Dendritic cell treated with granulocyte-macrophage colony-stimulating factor and Interleukin-4, amounts not matched to agents 40 ng/mL and 50 ng/mL, for 4 days (primary cell): ENCODE results near the gene ZACN.

ENCODE experiments used
- H3K27ac Mint-ChIP-seq: one replicate; pipeline ENCODE4 v1.8.0; 2022; ENCODE audit warnings: mild to moderate bottlenecking, mixed read lengths
- H3K27me3 Mint-ChIP-seq: one replicate; pipeline ENCODE4 v1.8.0; 2022; ENCODE audit warnings: mild to moderate bottlenecking, mixed read lengths
- H3K36me3 Mint-ChIP-seq: one replicate; pipeline ENCODE4 v1.8.0; 2022; ENCODE audit warnings: low read depth, mixed read lengths
- H3K4me1 Mint-ChIP-seq: one replicate; pipeline ENCODE4 v1.8.0; 2022; ENCODE audit warnings: low read depth, mixed read lengths
- H3K4me3 Mint-ChIP-seq: one replicate; pipeline ENCODE4 v1.8.0; 2022; ENCODE audit warnings: mild to moderate bottlenecking, moderate library complexity, mixed read lengths
- H3K9me3 Mint-ChIP-seq: one replicate; pipeline ENCODE4 v1.8.0; 2022; ENCODE audit warnings: mixed read lengths
- intact Hi-C: fragments of 100-400 bp; cut with micrococcal nuclease; formaldehyde crosslinking; loops from one replicate; pipeline ENCODE4 v1.15.0; 2022

The ZACN gene

DNA sequence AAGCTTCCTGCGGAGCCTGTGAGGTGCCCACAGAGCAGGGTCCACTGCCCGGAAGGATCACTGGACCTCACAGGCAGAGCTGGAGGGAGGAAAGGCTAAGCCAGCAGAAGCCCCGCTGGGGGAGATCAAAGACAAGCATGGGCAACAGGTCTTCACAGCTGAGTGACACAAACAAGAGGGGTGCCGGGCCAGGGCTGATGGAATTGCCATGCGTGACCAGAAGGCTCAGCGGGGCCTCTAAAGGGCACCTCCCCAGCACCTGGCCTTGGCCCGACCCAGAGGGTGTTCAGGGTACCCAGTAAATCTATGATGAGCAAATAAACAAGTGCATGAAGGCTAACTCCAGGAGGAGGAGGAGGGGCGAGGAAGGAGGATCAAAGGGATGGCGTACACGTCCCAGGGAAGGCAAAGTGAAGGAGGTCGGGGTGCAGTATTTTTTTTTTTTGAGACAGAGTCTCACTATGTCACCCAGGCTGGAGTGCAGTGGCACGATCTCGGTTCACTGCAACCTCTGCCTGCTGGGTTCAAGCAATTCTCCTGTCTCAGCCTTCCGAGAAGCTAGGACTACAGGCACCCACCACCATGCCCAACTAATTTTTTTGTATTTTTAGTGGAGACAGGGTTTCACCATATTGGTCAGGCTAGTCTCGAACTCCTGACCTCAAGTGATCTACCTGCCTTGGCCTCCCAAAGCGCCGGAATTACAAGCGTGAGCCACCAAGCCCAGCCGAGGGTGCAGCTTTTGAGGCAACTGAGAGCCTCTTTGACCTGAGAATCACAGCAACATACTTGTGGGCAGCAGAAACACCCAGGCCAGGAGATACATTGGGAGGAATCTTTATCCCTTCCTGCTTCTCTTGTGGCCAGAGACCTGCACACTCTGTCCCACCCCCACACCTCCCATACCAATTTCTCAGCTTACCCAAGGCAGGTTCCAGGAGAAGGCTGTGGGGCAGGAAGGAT lies 40.7 kb downstream of the ZACN start:
- no peak overlapping the region for H3K4me3 Mint-ChIP-seq
- intact Hi-C loops = loop anchor here (2.0 kb wide), 1 partner anchor 63 kb away; no protein-coding TSS in a partner anchor
- no peaks in the 10 kb centered on the region for H3K9me3 Mint-ChIP-seq
- H3K27me3 Mint-ChIP-seq = peaks cover 41% of the 10 kb centered on the region
- H3K4me1 Mint-ChIP-seq = peaks cover 14% of the 10 kb centered on the region
- H3K27ac Mint-ChIP-seq = peak overlapping the region; percentile 2
- no peaks in the 10 kb centered on the region for H3K36me3 Mint-ChIP-seq

DNA sequence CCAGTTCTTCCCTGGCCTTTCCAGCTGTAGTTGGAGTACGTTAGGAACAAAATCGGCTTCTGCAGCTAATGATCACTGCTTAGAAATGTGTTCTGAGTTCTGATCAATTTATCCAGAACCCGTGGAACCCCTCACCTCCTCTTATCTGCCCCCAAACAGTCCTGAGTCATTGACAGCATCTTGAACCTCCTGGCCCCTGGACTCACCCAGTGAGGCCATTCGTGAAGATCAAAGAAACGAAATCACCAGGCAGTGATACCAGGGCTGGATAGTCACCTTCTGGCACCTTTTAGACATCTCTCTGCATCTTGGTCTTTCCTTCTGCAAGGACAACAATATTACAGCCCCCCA lies 41.7 kb downstream of the ZACN start:
- Mint-ChIP-seq H3K36me3 (no peaks in the 10 kb centered on the region), H3K4me3 (no peak overlapping the region), H3K27ac (no peak overlapping the region), H3K27me3 (peaks cover 40% of the 10 kb centered on the region), H3K4me1 (peaks cover 14% of the 10 kb centered on the region), H3K9me3 (no peaks in the 10 kb centered on the region)
- intact Hi-C loops = loop anchor here (1.0 to 2.0 kb wide), 2 partner anchors 62 to 159 kb away; no protein-coding TSS in a partner anchor

DNA sequence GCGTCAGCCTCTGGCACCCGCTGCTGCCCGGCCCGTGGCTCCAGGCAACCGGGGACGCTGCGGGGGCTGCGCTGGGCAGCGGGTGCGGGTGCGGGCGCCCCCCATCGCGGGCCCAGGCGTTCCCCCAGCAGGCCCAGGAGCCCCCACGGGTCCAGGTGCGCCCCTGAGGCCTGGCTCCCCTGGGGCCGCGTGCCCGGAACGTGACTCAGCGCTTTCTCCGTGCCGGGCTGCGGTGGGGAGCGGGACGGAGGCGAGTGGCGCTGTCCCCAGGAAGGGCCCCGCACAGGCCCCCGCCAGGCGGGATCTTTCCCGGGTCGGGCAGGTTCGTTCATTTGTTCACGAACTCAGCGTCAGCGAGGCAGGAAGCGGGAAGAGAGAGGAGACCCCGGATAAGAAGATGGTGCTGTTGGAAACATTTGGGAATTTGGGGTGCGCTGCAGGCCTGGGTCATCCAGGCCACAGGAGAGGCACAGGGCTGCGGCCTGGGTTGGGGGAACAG lies 43.0 kb downstream of the ZACN start:
- Mint-ChIP-seq H3K9me3 (no peaks in the 10 kb centered on the region), H3K27ac (peak overlapping the region; percentile 37), H3K27me3 (peaks cover 44% of the 10 kb centered on the region), H3K4me1 (peaks cover 14% of the 10 kb centered on the region), H3K4me3 (peak overlapping the region; percentile 55), H3K36me3 (no peaks in the 10 kb centered on the region)
- intact Hi-C loops = loop anchor here (1.0 to 2.0 kb wide), 2 partner anchors 61 to 157 kb away; no protein-coding TSS in a partner anchor

DNA sequence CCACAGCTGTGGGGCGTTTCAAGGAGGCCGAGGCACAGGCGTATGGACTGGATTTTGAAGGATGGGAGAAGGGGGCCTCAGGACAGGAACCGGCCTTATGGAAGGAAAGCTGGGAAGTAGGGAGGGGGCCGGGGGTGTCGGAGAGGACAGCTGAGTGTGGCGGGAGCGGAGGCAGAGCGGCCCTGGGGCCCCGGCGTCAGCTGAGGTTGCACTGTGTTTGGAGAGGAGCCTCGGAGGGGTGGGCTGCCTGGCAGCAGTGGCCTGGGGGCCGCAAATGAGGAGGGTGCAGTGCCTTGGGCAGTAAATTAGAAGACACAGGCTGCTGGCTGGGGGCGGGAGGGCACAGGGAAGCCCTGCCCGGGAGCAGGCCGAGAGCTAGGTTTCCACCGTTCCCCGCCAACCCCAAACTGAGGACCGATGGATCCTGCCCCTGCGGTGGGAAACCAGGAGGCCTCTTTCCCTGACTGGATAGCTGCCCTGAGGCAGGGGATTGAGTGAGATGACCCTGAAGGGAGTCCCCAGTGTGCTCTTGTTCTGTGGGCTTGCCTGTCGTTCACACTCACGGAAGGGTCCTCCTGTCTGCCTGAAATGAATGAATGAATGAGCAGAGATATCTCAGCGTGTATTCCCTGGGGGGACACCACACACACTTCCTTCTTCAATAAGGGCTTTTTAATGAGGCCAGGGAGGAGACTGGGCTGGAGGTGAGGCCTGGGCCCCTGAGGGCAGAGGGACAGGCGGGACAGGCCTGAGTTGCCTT lies 43.6 kb downstream of the ZACN start:
- H3K4me3 Mint-ChIP-seq = peak overlapping the region; percentile 33
- no peaks in the 10 kb centered on the region for H3K36me3 Mint-ChIP-seq
- H3K27me3 Mint-ChIP-seq = peaks cover 46% of the 10 kb centered on the region
- peaks cover 14% of the 10 kb centered on the region for H3K4me1 Mint-ChIP-seq
- H3K27ac Mint-ChIP-seq = peak overlapping the region; percentile 37
- intact Hi-C loops = no loop called here
- no peaks in the 10 kb centered on the region for H3K9me3 Mint-ChIP-seq

DNA sequence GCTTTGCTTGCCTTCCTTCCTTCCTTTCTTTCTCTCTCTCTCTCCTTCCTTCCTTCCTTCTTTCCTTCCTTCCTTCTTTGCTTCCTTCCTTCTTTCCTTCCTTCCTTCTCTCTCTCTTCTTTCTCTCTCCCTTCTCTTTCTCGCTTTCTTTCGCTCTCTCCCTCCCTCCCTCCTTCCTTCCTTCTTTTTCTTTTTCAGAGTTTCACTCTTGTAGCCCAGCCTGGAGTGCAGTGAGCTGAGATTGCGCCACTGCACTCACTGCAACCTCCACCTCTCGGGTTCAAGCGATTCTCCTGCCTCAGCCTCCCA lies 44.2 kb downstream of the ZACN start:
- H3K27me3 Mint-ChIP-seq = peaks cover 46% of the 10 kb centered on the region
- intact Hi-C loops = no loop called here
- no peaks in the 10 kb centered on the region for H3K36me3 Mint-ChIP-seq
- H3K4me3 Mint-ChIP-seq = no peak overlapping the region
- no peak overlapping the region for H3K27ac Mint-ChIP-seq
- H3K9me3 Mint-ChIP-seq = no peaks in the 10 kb centered on the region
- H3K4me1 Mint-ChIP-seq = peaks cover 14% of the 10 kb centered on the region

DNA sequence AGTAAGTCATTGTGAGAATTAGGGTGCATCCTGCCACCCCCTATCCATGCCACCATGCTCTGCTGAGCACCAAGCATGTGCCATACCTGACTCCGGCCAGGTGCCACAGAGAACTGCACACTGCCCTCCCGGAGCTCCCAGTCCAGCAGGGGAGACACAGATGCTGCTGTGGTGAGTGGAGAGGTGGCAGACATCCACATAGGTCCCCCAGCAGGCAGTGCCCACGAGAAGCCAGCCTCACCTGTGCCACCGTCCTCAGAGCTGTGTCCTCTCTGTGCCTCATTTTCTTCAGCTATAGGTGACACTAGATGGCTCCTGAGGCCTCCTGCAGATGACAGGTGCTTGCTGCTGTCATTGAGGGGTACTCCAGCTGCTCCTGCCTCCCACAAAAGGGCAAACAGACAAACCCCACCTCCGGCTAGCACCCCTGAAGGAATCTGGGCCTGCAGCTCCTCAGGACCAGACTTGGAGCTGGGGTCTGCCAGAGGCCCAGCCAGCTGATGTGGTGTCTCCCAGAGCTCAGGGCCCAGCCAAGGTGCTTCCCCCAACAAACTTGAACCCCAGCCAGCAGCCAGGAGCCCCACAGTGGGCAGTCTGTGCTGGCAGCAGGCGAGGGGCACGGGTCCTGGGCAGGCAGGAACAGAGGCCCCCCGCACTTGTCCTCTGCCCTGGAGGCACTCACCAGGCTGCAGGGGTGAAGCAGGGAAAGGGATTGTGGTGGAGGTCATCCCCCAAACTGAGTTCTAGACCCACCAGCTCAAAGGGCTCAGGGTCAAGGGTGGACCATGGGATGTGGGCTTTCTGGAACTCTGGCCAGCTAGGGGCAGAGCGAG lies 45.0 kb downstream of the ZACN start:
- peaks cover 14% of the 10 kb centered on the region for H3K4me1 Mint-ChIP-seq
- H3K27me3 Mint-ChIP-seq = peaks cover 44% of the 10 kb centered on the region
- no peak overlapping the region for H3K4me3 Mint-ChIP-seq
- intact Hi-C loops = no loop called here
- H3K9me3 Mint-ChIP-seq = no peaks in the 10 kb centered on the region
- H3K36me3 Mint-ChIP-seq = no peaks in the 10 kb centered on the region
- H3K27ac Mint-ChIP-seq = no peak overlapping the region

DNA sequence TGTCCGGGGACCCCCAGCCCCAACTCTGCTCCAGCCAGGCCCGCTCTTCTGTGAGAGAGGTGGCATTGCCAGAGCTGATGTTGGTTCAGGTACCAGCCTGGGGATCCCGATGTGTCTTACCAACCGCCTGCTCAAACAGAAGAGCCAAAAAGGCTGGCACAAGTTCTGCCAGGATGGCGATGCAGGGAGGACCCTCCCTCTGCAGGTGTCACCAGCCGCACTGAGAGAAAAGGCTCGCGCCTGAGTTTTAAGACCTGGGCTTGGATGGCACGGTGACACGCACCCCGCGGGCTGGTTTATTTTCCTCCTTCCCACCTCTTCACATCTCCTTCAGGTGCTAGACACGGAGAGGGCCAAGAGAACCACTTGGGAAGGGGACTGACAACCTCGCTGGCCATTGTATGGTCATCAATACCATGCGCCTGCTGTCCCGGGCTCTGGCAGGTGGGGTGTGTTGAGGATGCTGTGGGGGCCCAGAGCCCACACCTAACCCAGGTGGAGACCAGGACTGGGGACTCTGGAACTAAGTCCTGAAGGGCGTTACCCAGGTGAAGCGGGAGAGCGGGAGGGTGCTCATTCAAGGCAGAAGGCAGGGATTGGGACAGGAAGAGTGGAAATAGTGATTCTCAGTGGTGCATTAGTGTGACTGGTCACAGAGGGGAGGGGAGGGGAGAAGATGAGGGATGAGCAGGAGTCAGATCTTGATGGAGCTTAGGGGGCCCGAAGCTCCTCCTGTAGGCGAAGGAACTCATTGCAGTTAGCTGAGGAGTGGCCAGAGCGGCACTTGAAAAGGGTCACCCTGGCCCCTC lies 45.8 kb downstream of the ZACN start:
- no peaks in the 10 kb centered on the region for H3K9me3 Mint-ChIP-seq
- intact Hi-C loops = no loop called here
- H3K27ac Mint-ChIP-seq = no peak overlapping the region
- H3K4me3 Mint-ChIP-seq = no peak overlapping the region
- H3K4me1 Mint-ChIP-seq = peaks cover 14% of the 10 kb centered on the region
- H3K27me3 Mint-ChIP-seq = peaks cover 36% of the 10 kb centered on the region
- H3K36me3 Mint-ChIP-seq = no peaks in the 10 kb centered on the region

DNA sequence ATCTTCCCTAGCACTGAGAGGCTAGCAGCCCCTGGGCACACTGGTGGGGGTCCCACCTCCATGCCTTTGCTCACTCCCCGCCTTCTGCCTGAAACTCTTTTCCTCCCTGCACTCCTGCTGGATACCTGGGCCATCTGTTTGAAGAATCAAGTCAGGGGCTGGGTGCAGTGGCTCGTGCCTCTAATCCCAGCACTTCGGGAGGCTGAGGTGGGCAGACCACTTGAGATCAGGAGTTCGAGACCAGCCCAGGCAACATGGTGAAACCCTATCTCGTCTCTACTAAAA lies 46.4 kb downstream of the ZACN start:
- peaks cover 15% of the 10 kb centered on the region for H3K4me1 Mint-ChIP-seq
- intact Hi-C loops = no loop called here

DNA sequence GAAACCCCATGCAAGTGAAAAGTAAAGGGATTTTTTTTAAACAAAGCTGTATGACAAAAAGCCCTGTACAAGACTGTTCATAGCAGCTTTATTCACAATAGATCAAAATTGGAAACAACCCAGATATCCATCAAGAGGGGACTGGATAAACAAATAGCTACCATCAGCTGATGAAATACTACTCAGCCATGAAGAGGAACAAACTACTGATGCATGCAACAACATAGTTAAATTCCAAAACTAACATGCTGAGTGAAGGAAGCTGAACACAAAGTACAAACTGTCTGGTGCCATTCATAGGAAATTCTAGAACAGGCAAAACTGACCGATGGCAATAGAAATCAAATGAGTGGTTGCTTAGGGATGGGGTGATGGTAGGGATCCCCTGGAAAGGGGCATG lies 46.9 kb downstream of the ZACN start:
- Mint-ChIP-seq H3K36me3 (no peaks in the 10 kb centered on the region), H3K27me3 (peaks cover 33% of the 10 kb centered on the region), H3K4me3 (no peak overlapping the region), H3K4me1 (peaks cover 21% of the 10 kb centered on the region), H3K27ac (no peak overlapping the region), H3K9me3 (no peaks in the 10 kb centered on the region)
- intact Hi-C loops = no loop called here

More for the DNA sequence above, 46.4 kb downstream of the ZACN start:
- Mint-ChIP-seq H3K9me3 (no peaks in the 10 kb centered on the region), H3K36me3 (no peaks in the 10 kb centered on the region), H3K27me3 (peaks cover 33% of the 10 kb centered on the region), H3K27ac (no peak overlapping the region), H3K4me3 (no peak overlapping the region)

DNA sequence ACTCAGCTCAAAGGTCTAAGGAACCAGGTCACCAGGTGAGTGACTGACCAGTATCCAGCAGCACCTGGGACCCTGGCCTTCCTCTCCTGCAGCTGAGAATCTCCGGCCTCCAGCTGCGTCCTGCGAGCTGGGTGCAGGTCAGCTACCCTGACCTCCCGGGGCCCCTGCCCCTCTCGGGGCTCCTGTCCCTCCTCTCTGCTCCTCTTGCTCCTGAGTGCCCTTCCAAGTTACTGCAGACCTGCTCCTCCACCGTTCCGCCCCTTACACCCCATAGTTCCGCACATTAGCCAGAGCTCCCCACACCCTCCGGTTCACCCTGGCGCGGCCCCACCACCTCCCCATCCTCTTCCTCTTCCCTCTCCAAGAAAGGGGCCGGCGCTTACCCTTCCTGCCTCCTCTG lies 51.5 kb downstream of the ZACN start:
- H3K9me3 Mint-ChIP-seq = no peaks in the 10 kb centered on the region
- peaks cover 21% of the 10 kb centered on the region for H3K27me3 Mint-ChIP-seq
- no peak overlapping the region for H3K4me3 Mint-ChIP-seq
- peaks cover 8% of the 10 kb centered on the region for H3K4me1 Mint-ChIP-seq
- H3K27ac Mint-ChIP-seq = no peak overlapping the region
- intact Hi-C loops = no loop called here
- no peaks in the 10 kb centered on the region for H3K36me3 Mint-ChIP-seq

DNA sequence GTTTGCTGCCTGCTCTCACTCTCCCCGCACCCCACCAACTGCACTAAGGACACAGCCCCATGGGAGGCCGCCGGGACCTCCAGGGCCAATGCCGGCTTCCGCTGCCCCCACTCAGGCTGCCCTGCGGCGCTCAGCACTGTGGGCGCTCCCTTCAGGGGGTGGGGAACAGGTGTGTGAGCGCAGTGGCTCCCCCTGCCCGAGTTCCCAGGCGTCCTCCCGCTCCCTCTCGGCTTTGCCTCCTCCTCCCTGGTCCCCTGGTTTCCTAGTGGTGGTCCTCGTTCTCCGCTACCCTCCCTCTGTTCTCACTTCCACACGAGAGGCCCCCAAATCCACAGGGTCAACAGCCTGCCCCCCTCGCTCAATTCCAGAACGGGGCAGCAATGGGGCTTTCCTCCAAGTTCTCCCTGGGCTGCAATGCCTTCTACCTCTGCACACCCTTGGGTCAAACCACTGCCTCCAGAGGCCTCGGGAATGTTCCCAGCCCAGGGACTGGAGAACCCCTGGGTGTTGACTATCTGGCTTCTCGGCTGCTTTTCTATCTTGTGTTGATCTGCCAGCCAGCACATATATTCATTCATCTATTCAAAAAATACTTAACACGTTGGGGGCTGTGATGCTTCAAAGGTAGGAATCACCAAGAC lies 52.2 kb downstream of the ZACN start:
- peaks cover 8% of the 10 kb centered on the region for H3K4me1 Mint-ChIP-seq
- H3K9me3 Mint-ChIP-seq = no peaks in the 10 kb centered on the region
- H3K36me3 Mint-ChIP-seq = no peaks in the 10 kb centered on the region
- H3K4me3 Mint-ChIP-seq = no peak overlapping the region
- intact Hi-C loops = no loop called here
- H3K27ac Mint-ChIP-seq = no peak overlapping the region
- peaks cover 21% of the 10 kb centered on the region for H3K27me3 Mint-ChIP-seq

DNA sequence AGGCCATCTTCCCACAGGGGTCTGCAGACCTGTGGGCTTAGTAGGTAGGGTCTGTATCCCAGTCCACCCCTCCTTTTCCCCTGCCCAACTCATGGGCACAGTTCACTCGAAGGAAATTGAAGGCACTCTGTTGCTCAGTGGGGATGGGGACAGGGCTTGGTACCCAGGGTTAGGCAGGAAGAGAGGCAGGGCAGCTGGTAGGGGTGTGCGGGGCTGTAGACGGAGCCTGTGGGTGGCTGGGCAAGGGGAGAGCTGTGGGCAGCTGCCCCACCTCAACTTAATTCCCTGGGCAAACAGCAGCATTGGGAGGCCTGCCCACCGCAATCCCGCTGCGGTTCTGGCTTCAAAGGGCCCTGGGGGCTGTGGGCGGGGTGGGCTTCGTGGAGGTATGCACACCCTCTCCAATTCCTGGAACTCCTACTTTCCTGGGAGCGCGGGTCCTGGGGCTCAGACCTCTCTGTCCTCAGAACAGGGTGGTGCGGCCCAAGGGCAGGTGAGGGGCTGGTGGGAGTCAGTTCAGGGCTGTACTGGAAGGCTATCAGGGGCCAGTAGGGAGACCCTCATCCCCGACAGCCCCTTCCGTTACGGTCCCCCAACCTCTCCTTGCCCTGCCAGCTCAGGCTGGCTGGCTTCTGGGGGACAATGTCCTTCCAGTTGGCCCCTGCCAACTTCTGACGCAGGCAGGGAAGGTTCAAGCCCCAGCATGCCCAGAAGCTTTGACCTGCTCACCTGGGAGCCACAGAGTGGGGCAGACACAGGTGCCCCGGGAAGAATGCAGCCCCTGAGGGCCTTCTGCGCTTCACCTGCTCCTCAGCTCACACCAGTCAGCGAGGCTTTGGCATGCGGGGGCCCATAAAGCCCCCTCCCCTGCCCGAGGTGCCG lies 53.0 kb downstream of the ZACN start:
- intact Hi-C loops = no loop called here
- no peak overlapping the region for H3K27ac Mint-ChIP-seq

More for the DNA sequence above, 53.0 kb downstream of the ZACN start:
- Mint-ChIP-seq H3K4me1 (peaks cover 8% of the 10 kb centered on the region), H3K4me3 (no peak overlapping the region), H3K27me3 (peaks cover 21% of the 10 kb centered on the region), H3K36me3 (no peaks in the 10 kb centered on the region), H3K9me3 (no peaks in the 10 kb centered on the region)
